IPS-NIHi7 (cell line): ENCODE data around the gene TMOD3.
"Not testable (repeated sequence)": the region's sequence is repeated elsewhere in the genome, so short reads cannot be mapped to it uniquely, and the experiment has no call there.

ENCODE experiments used
- DNase-seq: peaks from one replicate; pipeline ENCODE4 v3.0.0; 2012; ENCODE audit warnings: mixed read lengths; ENCODE audit errors: extremely low spot score

TMOD3 gene

DNA sequence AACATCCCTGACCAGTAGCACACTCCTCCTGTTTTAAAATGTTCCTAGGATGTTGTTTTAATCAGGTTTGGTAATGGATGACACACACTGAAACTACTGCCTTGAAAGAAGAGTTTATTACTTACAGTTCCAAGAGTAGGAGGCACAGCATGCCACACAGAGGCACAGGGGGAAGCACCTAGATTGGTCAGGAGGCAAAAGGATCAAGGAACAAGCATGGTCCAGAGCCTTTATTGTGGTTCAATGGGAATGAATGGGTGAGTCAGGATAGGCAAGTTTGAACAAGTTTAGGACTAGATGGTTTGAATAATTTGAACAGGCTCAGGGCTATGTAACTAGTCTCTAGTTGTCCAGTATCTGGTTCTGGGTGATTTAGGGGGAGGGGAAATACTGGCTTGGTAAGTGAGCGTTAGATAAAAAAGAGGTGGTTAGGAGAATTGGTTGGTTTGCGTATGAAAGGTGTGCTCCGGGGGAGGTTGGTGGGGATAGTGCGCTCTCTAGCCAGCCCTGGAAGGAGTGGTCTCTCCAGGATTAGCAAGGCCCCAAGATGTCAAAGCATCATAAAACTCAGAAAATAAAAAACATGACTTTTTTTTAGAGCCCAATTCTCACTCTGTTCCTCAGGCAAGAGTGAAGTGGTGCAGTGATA is 35.1 kb downstream of the TMOD3 start:
- no peak for DNase-seq

DNA sequence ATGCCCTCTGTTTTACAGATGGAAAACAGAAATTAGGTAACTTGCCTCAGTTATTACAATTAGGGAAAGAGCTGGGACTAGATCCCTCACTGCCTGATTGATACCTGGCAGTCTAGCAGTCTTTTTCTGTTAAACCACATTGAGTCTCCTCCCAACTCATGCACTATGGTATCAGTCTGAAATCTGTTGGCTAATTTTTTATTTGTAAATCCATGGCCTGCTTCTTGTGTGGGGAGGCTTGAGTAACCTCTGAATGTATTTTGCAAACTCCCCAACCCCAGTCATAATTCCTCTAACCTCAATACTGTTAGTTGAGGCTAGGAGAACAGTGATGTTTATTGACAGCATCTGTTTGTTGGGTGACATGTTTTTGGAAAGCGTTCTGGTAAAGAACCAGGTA is 35.9 kb downstream of the TMOD3 start:
- DNase-seq, result no peak

DNA sequence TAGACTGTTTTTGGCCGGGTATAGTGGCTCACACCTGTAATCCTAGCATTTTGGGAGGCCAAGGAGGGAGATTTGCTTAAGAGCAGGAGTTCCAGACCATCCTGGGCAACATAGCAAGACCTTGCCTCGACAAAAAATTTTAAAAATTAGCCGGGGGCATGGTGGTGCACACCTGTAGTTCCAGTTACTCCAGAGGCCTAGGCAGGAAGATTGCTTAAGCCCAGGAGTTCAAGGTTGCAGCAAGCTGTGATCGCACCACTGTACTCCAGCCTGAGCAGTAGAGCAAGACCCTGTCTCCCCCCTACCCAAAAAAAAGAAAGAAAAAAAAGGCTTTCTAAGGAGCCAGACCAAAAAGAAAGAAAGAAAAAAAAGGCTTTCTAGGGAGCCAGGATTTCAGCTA is 36.7 kb downstream of the TMOD3 start:
- no peak for DNase-seq

DNA sequence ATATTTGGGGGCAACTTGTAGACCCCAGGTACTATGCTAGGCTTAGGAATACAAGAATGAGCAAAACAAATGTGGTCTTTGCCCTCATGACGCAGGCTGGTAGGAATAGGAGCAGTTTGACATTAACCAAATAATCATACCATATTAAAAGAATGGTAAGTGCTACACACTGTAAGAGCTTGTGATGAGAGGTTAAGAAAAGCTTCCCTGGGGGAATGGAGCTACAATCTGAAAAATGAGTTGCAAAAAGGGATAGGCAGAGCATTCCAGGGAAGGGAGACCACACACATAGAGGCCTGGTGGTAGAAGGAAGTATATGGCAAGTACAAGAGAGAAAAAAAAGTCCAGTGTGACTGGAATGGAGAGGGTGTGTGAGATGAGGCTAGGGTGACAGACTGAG is 37.3 kb downstream of the TMOD3 start:
- DNase-seq, result no peak

DNA sequence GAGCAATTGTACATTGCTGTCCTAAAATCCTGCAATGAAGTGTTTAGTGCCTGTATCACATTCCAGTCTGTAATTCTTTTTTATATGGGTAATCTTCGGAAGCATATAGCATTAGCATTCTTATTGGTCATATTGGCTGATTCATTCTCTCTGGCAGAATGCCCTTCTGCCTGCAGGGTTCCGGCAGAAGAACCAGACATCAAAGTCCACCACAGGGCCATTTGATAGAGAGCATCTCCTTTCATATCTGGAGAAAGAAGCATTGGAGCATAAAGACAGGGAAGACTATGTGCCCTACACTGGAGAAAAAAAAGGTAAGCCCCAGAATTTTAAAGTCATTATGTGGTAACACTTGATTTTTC is 39.6 kb downstream of the TMOD3 start:
- DNase-seq, result no peak

DNA sequence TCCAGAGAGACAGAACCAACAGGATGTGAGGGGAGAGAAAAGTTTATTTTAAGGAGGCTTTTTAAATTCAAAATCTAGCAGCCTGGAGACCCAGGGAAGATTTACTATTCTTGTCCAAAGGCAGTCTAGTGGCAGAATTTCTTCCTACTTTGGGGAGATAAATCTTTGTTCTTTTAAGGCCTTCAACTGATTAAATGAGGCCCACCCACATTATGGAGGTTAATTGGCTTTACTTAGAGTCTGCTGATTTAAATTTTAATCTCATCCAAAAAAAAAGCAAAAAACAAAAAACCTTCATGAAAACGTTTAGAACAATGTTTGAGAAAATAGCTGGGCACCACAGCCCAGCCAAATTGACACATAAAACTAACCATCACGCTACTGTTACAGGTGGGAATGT is 41.3 kb downstream of the TMOD3 start:
- no peak for DNase-seq

DNA sequence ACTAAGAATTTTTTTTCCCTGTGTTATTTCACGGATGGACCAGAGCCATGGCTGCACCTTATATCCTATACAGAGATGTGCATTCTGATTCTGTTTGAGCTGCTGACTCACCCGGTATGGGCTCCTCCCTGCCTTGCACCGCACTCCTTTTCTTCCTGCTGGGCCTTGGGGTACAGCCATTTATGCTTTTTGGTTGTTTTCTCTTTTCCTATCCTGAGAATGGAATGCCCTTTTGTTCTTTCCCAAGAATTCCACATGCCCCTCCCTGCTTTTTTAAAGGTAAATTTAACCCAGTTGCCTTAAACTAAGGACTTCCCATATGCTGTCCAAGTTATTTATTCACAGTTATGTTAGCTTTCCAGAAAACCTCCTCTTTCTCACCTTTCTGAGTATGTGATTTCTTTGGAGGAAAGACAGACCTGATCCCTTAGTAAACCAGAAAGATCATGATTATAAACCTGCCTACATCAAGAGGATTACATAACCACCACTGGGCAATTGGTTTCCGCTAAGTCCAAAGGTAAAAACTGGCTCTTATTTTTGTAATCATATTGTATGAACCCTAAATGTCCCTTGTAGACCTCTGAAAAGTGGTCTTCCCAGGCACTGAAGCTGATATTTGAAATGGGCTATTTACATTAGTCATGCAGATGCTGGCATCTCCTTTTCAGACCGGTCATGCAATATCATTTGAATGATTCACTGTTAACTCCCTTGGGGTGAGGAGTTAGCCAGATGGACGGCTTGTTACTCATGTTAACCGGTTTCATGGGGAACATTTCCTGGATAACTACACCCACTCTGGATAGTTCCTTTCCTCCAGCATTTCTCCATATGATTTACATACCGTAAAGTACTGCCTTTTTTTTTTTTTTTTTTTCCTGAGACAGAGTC is 45.5 kb downstream of the TMOD3 start:
- no peak for DNase-seq

DNA sequence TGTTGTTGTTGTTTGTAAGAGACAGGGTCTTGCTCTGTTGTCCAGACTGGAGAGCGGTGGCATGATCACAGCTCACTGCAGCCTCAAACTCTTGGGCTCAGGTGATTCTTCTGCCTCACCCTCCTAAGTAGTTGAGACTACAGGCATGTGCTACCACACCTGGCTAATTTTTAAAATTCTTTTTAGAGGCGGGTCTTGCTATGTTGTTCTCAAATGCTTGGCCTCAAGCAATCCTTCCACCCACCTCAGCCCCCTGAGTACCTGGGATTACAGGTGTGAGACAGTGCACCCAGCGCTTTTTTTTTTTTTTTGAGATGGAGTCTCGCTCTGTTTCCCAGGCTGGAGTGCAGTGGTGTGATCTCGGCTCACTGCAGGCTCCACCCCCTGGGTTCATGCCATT is 46.7 kb downstream of the TMOD3 start:
- no peak for DNase-seq

DNA sequence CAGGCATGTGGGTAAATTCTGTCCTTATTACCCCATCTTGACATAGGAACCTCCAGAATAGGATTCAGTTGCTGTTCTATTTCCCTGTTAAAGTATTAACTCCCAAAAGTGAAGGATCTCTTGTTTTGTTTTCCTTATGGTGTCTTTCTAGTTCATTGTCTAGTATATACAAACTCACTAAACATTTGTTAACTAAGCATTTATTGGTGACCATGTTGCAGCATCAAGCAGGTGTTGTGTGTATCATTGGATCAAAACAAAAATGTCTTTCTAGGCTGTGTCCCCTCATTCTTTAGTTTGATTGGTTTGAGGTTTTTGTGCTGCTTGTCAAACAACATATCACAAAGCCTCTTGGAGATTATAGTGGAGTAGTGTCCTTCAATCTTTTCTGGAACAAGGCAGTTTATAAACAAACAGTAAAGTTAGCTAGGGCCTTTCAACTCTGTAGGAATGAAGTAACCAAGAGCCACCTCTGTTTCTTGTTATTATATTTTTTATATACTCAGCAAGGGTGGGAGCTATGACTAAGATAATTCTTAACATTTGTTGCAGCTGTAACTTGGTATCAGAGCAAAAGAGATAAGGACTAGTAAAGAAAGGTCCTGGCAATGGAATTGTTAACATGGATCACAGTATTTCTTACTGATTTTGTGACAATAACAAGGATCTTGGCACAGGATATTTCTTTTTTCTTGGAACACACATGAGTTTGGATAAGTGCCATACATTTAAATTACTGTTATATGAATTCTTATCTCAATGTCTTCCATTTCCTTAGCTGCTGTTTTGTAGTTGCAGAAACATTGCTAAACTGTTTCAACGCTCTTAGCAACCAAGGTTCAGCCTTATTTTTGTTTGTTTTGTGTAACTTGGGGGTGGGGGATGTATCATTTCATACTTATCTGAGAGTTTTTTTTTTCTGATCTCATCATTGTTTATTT is 49.3 kb downstream of the TMOD3 start:
- DNase-seq, result no peak

DNA sequence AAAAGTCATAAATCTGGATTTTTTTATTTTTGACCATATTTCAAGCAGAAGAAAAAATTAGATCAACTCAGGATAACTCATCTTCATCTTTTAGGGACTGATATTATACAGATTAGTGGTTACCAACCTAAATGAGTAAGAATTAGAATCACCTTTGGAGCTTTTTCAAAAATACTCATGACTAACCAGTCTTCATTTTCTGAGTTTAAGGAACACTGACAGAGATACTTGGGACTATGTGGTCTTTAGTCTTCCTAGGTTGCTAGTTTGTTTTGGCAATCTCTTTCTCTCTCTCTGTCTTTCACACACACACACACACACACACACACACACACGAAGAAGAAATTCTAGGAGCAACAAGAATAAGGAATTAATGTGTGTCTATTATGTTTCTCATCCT is 50.1 kb downstream of the TMOD3 start:
- no peak for DNase-seq

DNA sequence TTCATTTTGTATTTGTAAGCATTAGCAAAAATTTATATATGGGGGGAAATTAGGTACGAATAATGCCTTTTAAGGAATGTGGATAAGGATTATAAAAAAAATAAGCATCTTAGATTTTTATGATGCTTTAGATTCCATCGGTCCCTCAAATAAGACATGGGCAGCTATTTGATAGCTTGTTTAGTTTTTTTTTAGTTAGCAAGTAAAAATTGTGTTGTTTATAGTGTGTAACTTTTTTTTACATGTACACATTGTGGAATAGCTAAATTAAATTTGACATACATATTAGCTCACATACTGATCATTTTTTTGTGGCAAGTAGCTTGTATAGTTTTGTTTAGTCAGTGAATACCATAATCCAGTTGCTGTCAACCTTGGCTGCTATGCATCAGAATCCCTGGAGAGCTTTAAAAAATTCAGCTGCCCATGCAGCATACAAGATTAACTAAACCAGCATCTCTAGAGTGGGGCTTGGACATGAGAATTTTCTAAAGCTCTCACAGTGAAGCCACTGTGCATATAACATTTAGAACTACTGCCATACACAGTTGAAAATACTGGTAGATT is 53.9 kb downstream of the TMOD3 start:
- no peak for DNase-seq

DNA sequence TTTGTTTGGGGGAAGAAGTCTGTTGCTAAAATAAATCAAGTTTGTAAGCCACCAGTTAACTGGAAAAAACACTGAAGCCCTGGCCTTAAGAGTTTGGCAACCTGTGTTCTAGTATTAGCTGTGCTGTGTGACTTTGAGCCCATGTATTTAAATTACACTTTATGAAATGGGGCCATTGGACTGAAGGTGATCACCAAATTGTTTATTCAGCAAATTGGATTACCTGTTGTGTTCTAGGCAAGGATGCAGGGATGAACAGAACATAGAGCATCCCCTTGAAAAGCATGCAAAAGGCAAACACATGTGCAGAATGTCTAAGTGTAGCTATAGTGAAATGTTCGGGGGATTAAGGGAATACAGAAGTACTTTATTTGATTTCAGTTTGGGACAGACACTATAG is 54.6 kb downstream of the TMOD3 start:
- DNase-seq, result no peak

DNA sequence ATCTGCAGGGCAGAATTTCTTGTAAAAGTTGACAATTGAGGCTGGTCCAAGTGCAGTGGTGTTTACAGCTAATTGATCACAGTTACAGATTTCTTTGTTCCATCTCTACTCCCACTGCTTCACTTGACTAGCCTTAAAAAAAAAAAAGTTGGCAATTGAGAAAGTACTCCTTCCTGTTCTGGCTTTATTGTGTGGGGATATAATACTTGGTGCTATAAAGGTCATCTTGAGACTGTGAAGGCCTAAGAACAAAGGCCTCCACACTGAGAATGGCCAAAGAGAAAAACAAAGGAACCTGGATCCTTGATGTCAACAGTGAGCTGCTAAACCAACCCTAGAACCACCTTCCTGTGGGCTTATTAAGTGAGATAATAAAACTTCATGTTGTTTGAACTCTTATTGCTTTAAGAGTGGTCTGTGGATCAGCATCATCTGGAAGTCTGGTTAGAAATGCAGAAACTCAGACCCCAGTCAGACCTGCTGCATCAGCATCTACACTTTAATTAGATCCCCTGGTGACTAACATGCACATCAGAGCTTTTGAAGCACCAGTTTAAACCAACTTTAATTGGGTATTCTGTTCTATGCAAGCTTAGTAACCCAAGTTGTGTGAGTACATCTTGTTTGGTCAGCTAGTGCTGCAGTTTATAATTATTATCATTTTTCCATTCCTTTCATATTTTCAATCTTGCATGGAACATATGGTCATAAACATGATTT is 55.2 kb downstream of the TMOD3 start:
- no peak for DNase-seq

DNA sequence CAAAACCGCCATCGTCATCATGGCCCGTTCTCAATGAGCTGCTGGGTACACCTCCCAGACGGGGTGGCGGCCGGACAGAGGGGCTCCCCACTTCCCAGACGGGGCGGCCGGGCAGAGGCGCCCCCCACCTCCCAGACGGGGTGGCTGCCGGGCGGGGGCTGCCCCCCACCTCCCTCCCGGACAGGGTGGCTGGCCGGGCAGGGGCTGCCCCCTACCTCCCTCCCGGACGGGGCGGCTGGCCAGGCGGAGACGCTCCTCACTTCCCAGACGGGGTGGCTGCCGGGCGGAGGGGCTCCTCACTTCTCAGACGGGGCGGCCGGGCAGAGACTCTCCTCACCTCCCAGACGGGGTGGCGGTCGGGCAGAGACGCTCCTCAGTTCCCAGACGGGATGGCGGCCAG is 56.3 kb downstream of the TMOD3 start:
- DNase-seq, result not testable (repeated sequence)

DNA sequence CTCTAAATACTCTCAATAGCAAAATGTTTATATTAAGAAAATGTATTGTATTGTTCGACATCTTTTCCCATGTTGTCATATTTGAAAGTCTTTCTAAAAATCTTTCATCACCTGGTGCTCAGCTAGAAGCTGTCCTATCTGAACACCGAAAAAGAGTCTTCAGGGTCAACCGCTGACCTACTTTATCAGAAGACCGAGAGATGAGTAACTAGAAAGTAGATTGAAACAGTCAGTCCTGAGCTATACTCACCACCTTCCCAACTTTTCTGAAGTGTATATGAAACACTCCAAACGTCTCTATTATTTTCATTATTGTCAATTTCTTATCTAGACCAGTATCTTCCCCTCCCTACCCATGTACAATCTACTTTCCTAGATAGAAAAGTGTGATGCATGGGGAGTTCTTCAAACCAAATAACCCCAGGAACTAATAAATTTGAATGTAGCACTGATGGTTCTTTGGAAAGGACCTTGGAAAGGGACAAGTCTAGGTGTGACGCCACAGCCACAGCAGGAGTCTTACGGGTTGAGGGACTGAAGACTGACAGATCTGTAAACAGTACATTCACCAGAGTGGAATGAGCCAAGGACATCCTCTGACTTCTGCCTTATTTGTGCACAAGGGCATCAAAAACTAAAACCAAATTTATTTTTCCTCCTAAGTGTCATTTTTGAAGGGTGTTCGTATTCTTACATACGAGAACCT is 58.6 kb downstream of the TMOD3 start:
- DNase-seq, result no peak

DNA sequence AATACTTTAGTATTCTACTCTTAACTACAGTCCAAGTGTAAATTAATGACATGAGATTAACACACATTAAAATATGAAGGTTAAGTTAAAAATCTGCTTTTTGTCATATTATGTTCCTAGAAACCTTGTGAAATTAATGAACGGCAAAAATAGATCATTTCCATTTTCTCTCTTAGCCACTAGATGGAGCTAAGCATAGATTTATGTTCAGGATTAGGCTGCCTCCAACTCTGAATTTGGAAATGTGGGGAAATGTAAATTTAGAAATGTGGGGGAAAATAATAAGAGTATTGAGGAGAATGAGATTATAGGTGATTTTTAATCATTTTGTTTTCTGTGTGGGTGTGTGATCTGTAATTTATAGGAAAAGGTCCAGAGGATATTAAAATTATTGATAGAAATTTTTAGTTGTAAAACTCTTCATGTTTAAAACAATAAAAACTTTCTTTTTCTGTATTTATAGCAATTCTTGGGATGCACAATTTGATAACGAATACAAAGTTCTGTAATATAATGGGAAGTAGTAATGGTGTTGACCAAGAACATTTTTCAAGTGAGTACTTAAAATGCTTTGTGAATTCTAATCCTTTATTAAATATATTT is 59.2 kb downstream of the TMOD3 start:
- peak; percentile 30 for DNase-seq

DNA sequence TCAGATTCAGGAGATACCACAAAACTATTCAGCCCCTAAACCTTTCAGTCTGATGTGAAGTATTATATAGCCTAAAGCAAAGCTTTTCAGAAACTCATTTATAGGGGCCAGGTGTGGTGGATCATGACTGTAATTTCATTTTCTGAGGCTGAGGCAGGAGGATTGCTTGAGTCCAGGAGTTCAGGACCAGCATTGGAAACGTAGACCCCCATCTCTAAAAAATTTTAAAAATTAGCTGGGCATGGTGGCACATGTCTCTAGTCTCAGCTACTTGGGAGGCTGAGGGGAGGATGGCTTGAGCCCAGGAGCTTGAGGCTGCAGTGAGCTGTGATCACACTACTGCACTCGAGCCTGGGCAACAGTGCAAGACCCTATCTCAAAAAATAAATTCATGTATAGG is 60.0 kb downstream of the TMOD3 start:
- DNase-seq, result no peak

DNA sequence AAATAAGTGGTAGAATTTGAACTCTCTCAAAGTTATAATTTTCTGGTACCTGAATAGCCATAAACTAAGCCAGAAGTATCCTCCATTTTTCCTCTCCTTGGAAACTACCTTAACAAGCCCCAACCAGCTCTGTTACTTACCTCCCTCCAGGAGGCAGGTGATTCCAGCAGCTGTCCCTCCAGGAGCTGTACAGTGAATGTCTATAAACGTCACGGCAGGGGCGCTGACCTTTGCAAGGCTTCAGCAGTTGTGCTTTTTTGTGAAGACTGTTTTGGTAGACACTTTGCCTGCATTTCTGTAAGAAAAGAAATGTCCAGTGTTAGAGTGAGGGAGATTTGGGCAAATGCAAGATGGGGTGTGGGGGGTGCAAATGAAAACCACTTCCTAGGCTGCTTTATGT is 75.0 kb downstream of the TMOD3 start:
- DNase-seq, result no peak

DNA sequence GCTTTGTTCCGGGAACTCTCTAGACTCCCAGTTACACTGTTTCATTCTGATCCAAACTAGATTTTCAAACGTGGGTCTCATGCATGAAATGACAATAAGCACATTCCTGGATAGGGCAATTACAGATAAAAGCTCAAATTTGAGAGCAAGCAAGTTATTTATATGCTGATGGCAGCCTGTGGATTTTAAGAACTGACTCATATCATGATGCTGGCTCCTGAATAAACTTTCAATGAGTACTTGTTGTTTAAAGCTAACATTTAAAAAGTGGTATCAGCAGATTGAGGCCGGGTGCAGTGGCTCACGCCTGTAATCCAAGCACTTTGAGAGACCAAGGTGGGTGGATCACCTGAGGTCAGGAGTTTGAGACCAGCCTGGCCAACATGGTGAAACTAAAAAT is 75.5 kb downstream of the TMOD3 start:
- no peak for DNase-seq

DNA sequence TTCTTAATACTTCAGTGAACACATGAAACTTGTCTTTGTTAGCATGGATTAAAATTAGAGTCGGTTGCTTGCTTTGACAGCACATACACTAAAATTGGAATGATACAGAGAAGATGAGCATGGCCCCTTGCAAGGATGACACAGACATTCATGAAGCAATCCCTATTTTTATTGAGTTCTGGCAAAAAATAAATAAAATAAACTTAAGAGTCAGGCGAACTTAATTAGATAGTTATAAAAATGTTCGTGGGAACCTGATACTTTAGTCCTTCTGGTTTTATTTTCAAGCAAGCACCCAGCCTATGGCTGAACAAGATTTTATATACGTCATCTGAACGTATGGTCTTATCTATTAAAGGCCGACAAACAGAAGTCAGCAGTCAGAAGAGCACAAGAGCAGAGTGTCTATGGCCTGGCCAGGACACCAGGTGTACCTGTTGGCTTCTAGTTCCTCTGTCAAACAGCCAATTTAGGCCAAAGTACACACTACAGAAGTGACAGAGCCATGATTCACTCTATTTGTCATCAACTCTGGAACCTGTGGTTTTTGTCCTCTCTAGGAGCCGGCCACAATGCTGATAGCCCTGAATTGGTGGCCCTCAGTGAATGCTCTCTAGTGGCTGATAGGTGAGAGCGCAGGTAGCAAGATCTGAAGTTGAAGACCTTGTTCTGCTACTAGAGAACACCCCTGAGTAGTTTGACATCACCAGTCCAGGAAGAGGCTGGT is 77.8 kb downstream of the TMOD3 start:
- peak; percentile 36 for DNase-seq
